ENCODE data around the gene NDUFAF7.
A peak's percentile ranks its signal among the peaks of the same experiment; 100 is the strongest.
"Not testable (repeated sequence)": the region's sequence is repeated elsewhere in the genome, so short reads cannot be mapped to it uniquely, and the experiment has no call there.

The NDUFAF7 gene

GRCh38 chr2:37219046-37219445, 12.4 kb upstream of the NDUFAF7 start:
- no peak for TF ChIP-seq CTCF (IDR thresholded peaks at IDR 0.05; ENCODE audit: low read depth, low read length)
- no peak for DNase-seq (ENCODE audit: low read depth in 2 of 2)
- H3K4me3 ChIP-seq (replicated peaks in 1 of 2; ENCODE audit: low read depth in 2 of 2, low read length in 2 of 2), result no peak overlapping the region

- DNase-seq (ENCODE audit: low read depth in 2 of 2), result no peak
- no peak for TF ChIP-seq CTCF (IDR thresholded peaks at IDR 0.05; ENCODE audit: low read depth, low read length)
Observed at GRCh38 chr2:37223131-37223530, 8.3 kb upstream of the NDUFAF7 start.

GRCh38 chr2:37224063-37224462, 7.4 kb upstream of the NDUFAF7 start:
- H3K4me3 ChIP-seq (replicated peaks in 1 of 2; ENCODE audit: low read depth in 2 of 2, low read length in 2 of 2), result no peak overlapping the region
- no peak for DNase-seq (ENCODE audit: low read depth in 2 of 2)
- no peak for TF ChIP-seq CTCF (IDR thresholded peaks at IDR 0.05; ENCODE audit: low read depth, low read length)

More at GRCh38 chr2:37223131-37223530, 8.3 kb upstream of the NDUFAF7 start:
- no peak overlapping the region for H3K4me3 ChIP-seq (replicated peaks in 1 of 2; ENCODE audit: low read depth in 2 of 2, low read length in 2 of 2)

GRCh38 chr2:37225129-37225528, 6.3 kb upstream of the NDUFAF7 start:
- not testable (repeated sequence) for DNase-seq (ENCODE audit: low read depth in 2 of 2); H3K4me3 ChIP-seq (replicated peaks in 1 of 2; ENCODE audit: low read depth in 2 of 2, low read length in 2 of 2)

GRCh38 chr2:37226863-37227262, 4.6 kb upstream of the NDUFAF7 start:
- TF ChIP-seq CTCF (IDR thresholded peaks at IDR 0.05; ENCODE audit: low read depth, low read length), result no peak
- no peak for DNase-seq (ENCODE audit: low read depth in 2 of 2)

GRCh38 chr2:37228788-37229187, 2.7 kb upstream of the NDUFAF7 start:
- H3K4me3 ChIP-seq (replicated peaks in 1 of 2; ENCODE audit: low read depth in 2 of 2, low read length in 2 of 2), result no peak overlapping the region
- DNase-seq (ENCODE audit: low read depth in 2 of 2), result no peak
- TF ChIP-seq CTCF (IDR thresholded peaks at IDR 0.05; ENCODE audit: low read depth, low read length), result no peak

More at GRCh38 chr2:37226863-37227262, 4.6 kb upstream of the NDUFAF7 start:
- no peak overlapping the region for H3K4me3 ChIP-seq (replicated peaks in 1 of 2; ENCODE audit: low read depth in 2 of 2, low read length in 2 of 2)

- peak; percentile 10 to 20 for DNase-seq (ENCODE audit: low read depth in 2 of 2)
- no peak for TF ChIP-seq CTCF (IDR thresholded peaks at IDR 0.05; ENCODE audit: low read depth, low read length)
Observed at GRCh38 chr2:37230581-37230980, 877 bp upstream of the NDUFAF7 start.

More at GRCh38 chr2:37230581-37230980, 877 bp upstream of the NDUFAF7 start:
- peak overlapping the region; percentile 92 to 98 for H3K4me3 ChIP-seq (replicated peaks in 1 of 2; ENCODE audit: low read depth in 2 of 2, low read length in 2 of 2)
